Neutrophil (primary cell): ENCODE data around the gene HSPB6.

Source experiments
- H3K27ac ChIP-seq: fragments of 200-600 bp; sonication (generic); 2 replicates; pipeline ENCODE4 v1.5.1; 2016; ENCODE audit warnings: mild to moderate bottlenecking, moderate library complexity
- H3K27me3 ChIP-seq: fragments of 200-600 bp; sonication (generic); 2 replicates; pipeline ENCODE4 v1.6.0; 2016; ENCODE audit warnings: mild to moderate bottlenecking
- H3K36me3 ChIP-seq: fragments of 200-600 bp; sonication (generic); 2 replicates; pipeline ENCODE4 v1.5.1; 2017
- H3K4me1 ChIP-seq, 2 experiments: fragments of 200-600 bp in 1 of 2; sonication (generic) in 1 of 2; 1 replicate in 1 of 2; 2 replicates in 1 of 2; pipeline versions ENCODE4 v1.5.1 to v1.6.1; 2013 to 2016; ENCODE audit warnings: low read depth in 1 of 2, low read length in 1 of 2, mild to moderate bottlenecking in 1 of 2, moderate library complexity in 1 of 2; ENCODE audit not compliant: control insufficient read depth in 1 of 2, insufficient read depth in 1 of 2
- H3K4me3 ChIP-seq, 2 experiments: fragments of 200-600 bp in 1 of 2; sonication (generic) in 1 of 2; 1 replicate in 1 of 2; 2 replicates in 1 of 2; pipeline ENCODE4 v1.5.1; 2013 to 2016; ENCODE audit warnings: low read depth in 1 of 2, low read length in 1 of 2, mild to moderate bottlenecking in 1 of 2, moderate library complexity in 1 of 2
- H3K9me3 ChIP-seq: fragments of 200-600 bp; sonication (generic); 2 replicates; pipeline ENCODE4 v1.5.1; 2016
- CTCF ChIP-seq: fragments of 200-600 bp; sonication (generic); IDR thresholded peaks from 2 replicates; pipeline ENCODE4 v1.5.1; 2016; ENCODE audit warnings: antibody characterized with exemption

The HSPB6 gene

GRCh38 chr19:35791814-35792279 is 35.0 kb upstream of the HSPB6 start:
- H3K9me3 ChIP-seq: no peaks in the 10 kb centered on the region
- no peak for TF ChIP-seq CTCF

DNA sequence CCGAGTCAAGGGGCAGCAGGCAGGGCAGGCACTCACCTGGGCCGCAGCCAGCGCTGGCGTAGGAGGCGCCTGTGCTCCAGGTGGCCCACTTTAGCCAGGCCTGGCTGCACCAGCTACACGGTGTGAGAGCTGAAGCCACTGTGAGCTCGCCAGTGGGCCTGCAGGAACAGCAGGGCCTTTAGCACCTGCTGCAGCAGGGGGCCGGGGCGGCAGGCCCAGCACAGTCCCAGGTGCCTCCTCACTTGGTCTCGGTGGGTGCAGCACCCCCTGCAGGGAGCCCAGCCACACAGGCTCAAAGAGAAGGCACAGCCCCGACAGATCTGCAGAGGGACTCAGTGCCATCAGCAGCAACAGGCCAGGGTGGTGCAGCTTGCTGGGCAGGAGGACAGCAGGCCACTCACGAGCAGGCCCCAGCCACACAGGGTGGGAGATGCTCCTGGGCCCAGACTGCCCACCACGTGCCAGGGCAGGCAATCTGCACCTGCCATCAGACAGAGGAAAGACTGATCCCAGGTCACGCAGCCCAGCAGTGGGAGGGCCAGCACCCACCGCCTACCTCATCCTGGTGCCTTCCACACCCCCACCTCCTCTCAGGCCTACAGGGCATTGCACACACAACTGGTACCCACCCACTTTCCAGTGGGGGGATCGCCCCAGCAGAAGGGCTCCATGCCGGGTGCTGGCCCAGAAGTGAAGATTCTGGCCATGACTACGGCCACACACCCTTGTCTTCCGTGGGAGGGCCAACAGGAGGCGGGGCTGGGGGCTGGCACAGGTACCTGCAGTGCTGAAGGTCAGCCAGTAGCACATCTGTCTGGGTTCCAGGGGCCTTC is 34.4 kb upstream of the HSPB6 start:
- Histone ChIP-seq H3K27ac (no peak overlapping the region), H3K9me3 (no peaks in the 10 kb centered on the region), H3K27me3 (peaks cover 17% of the 10 kb centered on the region), H3K4me1 (no peaks in the 10 kb centered on the region), H3K36me3 (peaks cover 24% of the 10 kb centered on the region), H3K4me3 (no peak overlapping the region)
- no peak for TF ChIP-seq CTCF

More at GRCh38 chr19:35791814-35792279, 35.0 kb upstream of the HSPB6 start:
- H3K27me3 ChIP-seq: peaks cover 24% of the 10 kb centered on the region
- no peaks in the 10 kb centered on the region for H3K4me1 ChIP-seq
- H3K36me3 ChIP-seq: peaks cover 18% of the 10 kb centered on the region
- no peak overlapping the region for H3K4me3 ChIP-seq
- no peak overlapping the region for H3K27ac ChIP-seq

DNA sequence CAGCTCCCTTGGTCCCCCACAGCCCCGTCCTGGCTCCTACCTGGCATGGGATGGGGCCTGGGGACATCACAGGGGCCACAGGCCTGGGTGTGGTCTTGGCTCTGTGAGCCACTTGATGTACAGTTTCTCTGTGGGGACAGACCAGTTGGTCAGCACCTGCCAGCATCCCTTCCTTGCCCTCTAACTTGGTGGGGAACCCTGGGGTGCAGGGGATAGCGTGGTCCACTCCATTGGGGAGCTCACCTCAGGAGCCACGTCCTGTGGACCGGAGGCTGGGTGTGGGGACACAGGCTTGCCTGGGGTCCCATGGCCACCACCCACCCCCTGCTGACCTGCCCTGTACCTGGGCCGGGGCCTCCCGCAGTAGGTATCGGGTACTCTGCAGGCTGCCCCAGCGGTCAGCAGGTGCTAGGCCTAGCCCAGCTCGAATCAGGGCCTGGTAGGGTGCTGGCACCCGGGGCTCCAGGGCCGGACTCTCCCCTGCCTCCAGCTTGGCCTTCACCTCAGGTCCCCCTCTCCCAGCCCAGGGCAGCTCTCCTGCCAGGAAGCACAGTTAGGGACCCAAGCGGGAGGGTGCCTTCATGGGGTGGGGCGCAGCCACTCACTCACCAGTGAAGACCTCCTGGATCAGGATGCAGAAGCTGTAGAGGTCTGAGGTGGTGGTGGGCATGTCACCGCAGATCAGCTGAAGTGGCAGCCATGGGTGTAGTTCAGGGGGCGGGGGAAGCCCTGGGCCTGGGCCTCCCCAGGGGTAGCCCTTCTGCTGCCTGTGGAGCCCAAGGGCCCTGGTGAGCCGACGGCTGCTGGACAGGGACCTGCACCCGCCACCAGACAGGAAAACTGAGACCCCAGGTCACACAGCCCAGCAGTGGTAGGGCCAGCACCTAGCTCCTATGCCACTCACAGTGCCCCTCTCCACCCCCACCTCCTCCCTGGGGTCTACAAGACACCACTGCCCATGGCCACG is 33.4 kb upstream of the HSPB6 start:
- Histone ChIP-seq H3K4me1 (no peaks in the 10 kb centered on the region), H3K27ac (no peak overlapping the region), H3K4me3 (no peak overlapping the region), H3K9me3 (no peaks in the 10 kb centered on the region), H3K36me3 (peaks cover 34% of the 10 kb centered on the region), H3K27me3 (peaks cover 8% of the 10 kb centered on the region)
- TF ChIP-seq CTCF: no peak

DNA sequence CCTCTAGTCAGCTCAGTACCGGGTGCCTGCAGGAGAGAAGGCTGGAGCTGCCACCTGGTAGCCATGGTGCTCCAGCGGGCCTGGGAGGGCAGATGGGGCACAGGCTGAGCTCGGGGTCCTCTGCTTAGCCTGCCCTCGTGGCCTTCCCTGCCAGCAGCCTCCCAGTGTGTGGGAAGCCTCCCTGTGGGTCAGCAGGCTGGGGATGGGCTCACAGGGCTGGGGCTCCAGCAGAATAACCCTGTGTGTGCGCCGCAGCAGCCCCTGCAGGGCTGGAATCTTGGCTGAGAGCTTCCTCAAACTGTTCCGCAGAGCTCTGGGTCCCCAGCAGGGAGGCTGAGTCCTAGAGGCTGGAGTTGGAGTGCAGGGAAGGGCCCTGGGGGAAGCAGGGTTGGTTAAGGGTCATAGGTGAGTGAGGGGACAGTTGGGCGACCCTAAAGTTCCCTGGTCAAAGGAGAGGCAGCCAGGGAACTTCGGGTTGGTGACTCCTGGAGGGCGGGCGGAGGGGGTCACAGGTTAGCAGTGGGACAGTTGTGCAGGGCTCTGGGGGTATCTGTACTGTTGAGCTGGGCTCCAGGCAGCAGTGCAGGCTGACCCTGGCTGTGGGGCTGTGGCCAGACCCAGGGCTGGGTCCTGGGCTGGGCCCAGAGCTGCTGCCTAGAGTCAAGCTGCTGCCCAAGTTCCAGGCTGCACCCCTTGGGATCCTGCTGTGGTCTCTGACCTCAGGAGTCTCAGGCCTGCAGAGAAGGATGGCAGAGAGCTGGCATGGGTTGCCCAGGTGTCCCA is 32.6 kb upstream of the HSPB6 start:
- Histone ChIP-seq H3K4me3 (no peak overlapping the region), H3K36me3 (peaks cover 42% of the 10 kb centered on the region), H3K4me1 (no peaks in the 10 kb centered on the region), H3K27ac (no peak overlapping the region), H3K9me3 (no peaks in the 10 kb centered on the region), H3K27me3 (no peaks in the 10 kb centered on the region)
- TF ChIP-seq CTCF: no peak
